ENCODE measurements around the gene RBFOX1. TPM values are rescaled to one million over a fixed set of nuclear protein-coding genes. Genes with fewer than 3 reads are reported as not detected.

RBFOX1 gene
- total RNA-seq, 1 donor = not detected

DNA sequence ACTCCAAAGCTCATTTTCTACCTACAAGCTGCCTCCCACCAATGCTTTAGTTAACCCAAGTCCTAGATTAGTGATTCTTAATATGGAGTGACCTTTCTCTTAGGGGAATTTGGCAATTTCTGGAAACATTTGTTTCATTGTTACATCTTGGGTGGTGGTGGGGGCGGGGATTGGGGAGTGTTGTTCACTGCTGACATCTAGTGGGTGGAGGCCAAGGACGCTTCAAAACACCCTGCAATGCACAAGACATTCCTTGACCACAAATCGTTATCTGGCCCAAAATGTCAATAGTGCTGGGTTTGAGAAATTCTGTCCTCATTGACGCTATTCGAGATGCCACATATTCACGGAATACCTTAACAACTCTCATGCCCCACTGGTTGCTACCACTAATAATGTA is 282.9 kb downstream of the RBFOX1 start:
- no peak overlapping the region for H3K4me3 ChIP-seq (ENCODE audit: low read depth, low read length)
- TF ChIP-seq CTCF (IDR thresholded peaks at IDR 0.05; ENCODE audit: insufficient read depth, low read depth, low read length) = no peak
- no peak for DNase-seq (ENCODE audit: low read depth)

- no peak overlapping the region for H3K4me3 ChIP-seq (ENCODE audit: low read depth, low read length)
- no peak for TF ChIP-seq CTCF (IDR thresholded peaks at IDR 0.05; ENCODE audit: insufficient read depth, low read depth, low read length)
- DNase-seq (ENCODE audit: low read depth) = no peak
Observed at GRCh38 chr16:7624871-7625766, 292.5 kb downstream of the RBFOX1 start.

DNA sequence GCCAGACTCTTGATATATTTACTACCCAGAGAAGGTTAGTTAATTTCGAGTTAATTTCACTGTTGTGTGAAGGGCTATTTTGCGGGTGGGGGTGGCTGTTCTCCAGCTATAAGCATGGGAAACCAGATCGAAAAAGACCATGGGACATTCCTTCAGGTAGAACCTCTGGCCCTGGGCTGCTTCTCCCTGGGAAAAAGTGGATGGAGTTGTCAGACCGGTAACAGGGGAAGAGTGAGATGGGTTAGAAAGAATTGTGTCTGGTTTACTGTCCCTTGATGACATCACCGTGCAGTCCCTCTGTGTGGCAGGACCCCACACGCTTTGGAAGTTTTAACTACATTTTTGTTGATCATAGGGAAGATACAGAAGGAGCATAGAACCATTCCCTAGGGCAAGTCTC is 296.3 kb downstream of the RBFOX1 start:
- no peak for DNase-seq (ENCODE audit: low read depth)

DNA sequence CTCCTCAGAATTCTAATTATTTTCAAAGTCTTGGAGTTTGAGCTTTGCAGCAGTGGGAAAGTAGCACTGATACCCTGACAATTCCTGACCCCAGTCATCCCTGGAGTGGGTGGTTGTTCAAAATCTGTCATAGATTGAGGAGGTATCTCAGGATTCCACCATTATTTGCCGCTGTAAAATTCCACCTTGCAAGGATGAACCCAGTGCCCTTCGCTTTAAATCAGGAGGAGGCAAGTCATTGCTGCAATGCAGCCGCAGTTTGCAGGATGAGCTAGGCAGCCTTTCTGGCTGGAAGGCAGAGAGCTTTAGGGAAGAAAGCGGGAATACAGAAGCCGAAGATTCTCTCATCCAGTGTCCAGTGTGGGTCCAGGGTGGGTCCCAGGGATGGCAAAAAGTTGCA is 296.9 kb downstream of the RBFOX1 start:
- TF ChIP-seq CTCF (IDR thresholded peaks at IDR 0.05; ENCODE audit: insufficient read depth, low read depth, low read length) = no peak
- no peak overlapping the region for H3K4me3 ChIP-seq (ENCODE audit: low read depth, low read length)
- no peak for DNase-seq (ENCODE audit: low read depth)

More for the DNA sequence above, 296.3 kb downstream of the RBFOX1 start:
- no peak for TF ChIP-seq CTCF (IDR thresholded peaks at IDR 0.05; ENCODE audit: insufficient read depth, low read depth, low read length)
- H3K4me3 ChIP-seq (ENCODE audit: low read depth, low read length) = no peak overlapping the region

DNA sequence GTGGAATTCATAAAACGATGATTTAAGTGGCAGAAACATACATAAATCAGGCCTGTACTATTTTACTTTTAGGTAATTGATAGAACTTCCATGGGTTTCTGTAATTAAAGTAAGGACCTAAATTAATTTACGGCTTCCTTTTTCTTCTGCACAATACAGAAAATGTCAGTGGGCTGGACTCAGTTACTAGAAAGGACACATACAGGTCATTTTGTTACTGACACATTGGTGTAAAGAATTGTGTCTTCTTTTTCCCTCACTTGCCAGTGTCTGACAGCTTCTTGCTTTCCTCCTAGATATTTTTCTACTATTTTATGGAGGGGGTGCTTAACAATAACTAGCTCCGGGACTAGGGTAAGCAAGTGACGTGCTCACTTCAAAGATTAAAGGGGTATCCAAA is 304.8 kb downstream of the RBFOX1 start:
- TF ChIP-seq CTCF (IDR thresholded peaks at IDR 0.05; ENCODE audit: insufficient read depth, low read depth, low read length) = no peak
- no peak for DNase-seq (ENCODE audit: low read depth)
- H3K4me3 ChIP-seq (ENCODE audit: low read depth, low read length) = no peak overlapping the region

DNA sequence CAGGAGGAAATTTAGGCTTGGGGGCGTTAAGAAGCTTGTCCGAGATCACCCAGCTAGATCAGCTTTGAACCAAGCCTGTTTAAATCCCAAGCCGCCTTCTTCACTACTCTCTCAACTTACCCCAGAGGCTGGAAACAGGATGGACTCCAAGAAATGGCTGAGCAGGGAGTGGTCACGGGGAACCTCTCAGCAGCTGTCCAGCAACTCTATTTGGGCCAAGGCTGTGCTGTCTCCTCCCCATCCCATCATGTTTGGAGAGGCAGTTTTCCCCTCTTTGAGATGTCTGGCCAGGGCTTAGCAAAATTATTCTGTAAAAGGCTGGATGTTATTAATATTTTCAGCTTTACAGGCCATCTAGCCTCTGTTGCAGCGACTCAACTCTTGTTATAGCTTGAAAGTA is 305.7 kb downstream of the RBFOX1 start:
- H3K4me3 ChIP-seq (ENCODE audit: low read depth, low read length) = no peak overlapping the region
- DNase-seq (ENCODE audit: low read depth) = no peak
- TF ChIP-seq CTCF (IDR thresholded peaks at IDR 0.05; ENCODE audit: insufficient read depth, low read depth, low read length) = no peak
